Measurements from ENCODE around the gene MTHFD2L.

- TF ChIP-seq ELF4 (IDR thresholded peaks at IDR 0.05) (no peak), ZNF384 (IDR thresholded peaks at IDR 0.05) (no peak), SP1 (IDR thresholded peaks at IDR 0.05) (no peak), CTBP1 (IDR thresholded peaks at IDR 0.05; ENCODE audit: borderline replicate concordance) (no peak), FOXK2 (IDR thresholded peaks at IDR 0.05) (no peak), BHLHE40 (IDR thresholded peaks at IDR 0.05; ENCODE audit: borderline replicate concordance) (no peak), FOXA1 (IDR thresholded peaks at IDR 0.05) (no peak), ARNT (IDR thresholded peaks at IDR 0.05) (no peak), FOXM1 (IDR thresholded peaks at IDR 0.05; ENCODE audit: borderline replicate concordance) (no peak), PKNOX1 (IDR thresholded peaks at IDR 0.05) (no peak), TARDBP (IDR thresholded peaks at IDR 0.05) (no peak), SUZ12 (IDR thresholded peaks at IDR 0.05) (no peak), LEF1 (IDR thresholded peaks at IDR 0.05; ENCODE audit: borderline replicate concordance) (no peak), L3MBTL2 (conservative IDR thresholded peaks at IDR 0.05) (no peak)
These were observed 170.6 kb downstream of the MTHFD2L start for GRCh38 chr4:74328501-74328900.

Measured in HEK293T (cell line).